Stimulated activated CD4-positive, alpha-beta T cell treated with anti-CD3 and anti-CD28 coated beads, TNF-alpha, amount 100 ng/mL, for 1 hour (primary cell): ENCODE results near the gene RAB2B.
"Not testable (repeated sequence)": the region's sequence is repeated elsewhere in the genome, so short reads cannot be mapped to it uniquely, and the experiment has no call there.

ENCODE experiments used
- DNase-seq, 3 donors: peaks; one replicate each; pipeline ENCODE4 v3.0.0-alpha.2; 2020; ENCODE audit warnings: low read depth in 3 of 3, low spot score in 1 of 3

Gene RAB2B

GRCh38 chr14:21494902-21495762, 18.4 kb upstream of the RAB2B start:
- DNase-seq, result no peak

- DNase-seq, result no peak
Observed at GRCh38 chr14:21486640-21487087, 9.9 kb upstream of the RAB2B start.

DNA sequence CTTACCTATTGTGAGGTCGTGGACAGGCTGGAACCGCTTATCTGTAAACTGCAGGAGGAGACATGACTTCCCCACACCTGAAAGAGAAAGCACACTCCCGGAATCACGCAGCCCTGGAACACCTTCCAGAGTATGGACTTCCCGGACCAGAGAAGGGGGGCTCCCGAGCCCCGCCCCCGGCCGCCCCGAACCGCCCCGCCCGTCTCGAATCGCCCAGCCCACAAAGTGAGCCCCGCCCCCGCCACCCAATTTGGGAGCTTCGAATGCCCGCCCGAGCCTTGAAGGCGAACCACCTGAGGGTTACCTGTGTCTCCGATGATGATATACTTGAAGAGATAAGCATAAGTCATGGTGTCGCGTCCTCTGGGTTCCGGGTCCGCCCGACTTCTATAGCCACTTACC, 235 bp downstream of the RAB2B start:
- peak in 2 of 3 donors; percentile 59 to 77 for DNase-seq

DNA sequence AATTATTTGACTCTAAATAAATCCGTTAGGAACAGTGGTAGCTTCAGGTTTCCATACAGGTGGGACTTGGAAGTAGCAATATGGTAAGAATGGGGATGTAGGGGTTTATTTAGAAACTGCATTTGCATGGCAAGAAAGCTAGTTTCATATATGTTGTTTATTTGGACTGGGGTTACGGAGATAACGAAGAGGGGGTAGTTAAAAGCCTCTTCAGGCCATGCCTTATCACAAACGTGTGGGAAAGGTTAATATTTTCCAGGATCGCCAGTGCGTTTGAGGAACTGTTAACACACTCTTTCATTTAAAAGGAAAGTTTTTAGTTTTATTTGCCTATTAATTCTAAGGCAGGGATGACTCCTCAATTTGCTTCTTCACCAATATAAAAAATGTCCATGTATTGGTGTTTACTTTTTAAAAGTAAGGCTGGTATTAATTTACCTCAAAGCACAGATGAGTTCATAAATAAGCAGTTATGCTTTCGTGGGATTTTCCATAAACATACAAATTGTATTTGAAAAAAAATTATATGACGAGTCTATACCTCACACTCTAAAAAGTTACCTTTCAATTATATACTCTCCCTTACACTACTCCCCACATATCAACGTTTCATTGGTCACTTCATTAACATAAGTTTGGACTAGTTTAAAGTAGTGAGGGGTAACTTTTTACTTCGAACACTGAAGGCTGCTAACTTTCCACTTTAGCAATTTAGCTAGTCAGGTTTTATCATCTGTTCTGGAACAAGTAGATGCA, 814 bp downstream of the RAB2B start:
- no peak for DNase-seq

DNA sequence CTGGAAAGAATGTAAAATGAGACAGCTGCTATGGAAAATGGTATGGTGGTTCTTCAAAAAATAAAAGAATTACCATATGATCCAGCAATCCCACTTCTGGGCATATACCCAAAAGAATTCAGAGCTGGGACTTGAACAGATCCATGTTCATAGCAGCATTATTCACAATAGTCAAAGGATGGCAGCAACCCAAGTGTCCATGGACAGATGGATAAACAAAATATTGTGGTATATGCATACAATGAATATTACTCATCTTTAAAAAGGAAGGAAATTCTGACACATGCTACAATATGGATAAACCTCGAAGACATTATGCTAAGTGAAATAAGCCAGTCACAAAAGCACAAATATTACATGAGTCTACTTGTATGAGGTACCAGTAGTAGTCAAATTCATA, 9.1 kb downstream of the RAB2B start:
- DNase-seq, result no peak

GRCh38 chr14:21455912-21456667, 20.7 kb downstream of the RAB2B start, which contains the start of gene CHD8:
TSS of gene CHD8 (minus strand) at chr14:21456123. CDS start at chr14:21431643, 24,480 bp downstream.
- peak; percentile 93 to 99 (median 98) for DNase-seq

DNA sequence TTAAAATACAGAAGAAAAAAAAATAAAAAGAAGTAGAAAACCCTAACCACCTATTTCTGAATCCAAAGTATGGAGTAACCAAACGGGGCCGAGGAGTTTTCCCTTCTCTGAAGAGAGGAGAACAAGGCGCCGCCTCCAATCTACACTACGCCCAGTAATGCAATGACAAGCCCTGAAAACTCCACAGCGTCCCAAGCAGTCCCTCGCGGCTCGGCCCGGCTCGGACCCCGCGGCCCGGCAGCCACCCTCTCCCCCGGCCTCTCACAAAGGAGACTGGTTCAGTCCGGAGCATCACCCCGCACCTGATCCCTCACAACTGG, 21.2 kb downstream of the RAB2B start:
- no peak for DNase-seq

- no peak for DNase-seq
Observed at GRCh38 chr14:21454843-21455544, 21.8 kb downstream of the RAB2B start.

DNA sequence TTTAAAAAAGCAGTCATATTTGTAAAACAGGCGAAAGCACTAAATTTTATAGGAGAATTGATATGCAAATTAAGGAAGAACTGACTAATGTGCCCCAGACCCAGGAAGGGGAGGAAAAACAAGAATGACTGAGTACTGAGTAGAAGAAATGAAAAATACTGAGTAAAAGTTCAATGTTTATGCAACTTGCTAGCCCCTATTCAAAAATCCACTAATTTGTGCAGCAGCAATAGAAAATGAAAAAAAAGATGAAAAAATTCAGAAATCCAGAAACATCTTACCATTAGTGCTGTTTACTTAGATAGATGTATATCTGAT, 26.9 kb downstream of the RAB2B start:
- no peak for DNase-seq

- DNase-seq, result not testable (repeated sequence)
Observed at GRCh38 chr14:21442657-21443056, 34.1 kb downstream of the RAB2B start.

- no peak for DNase-seq
Observed at GRCh38 chr14:21440859-21441258, 35.9 kb downstream of the RAB2B start.

DNA sequence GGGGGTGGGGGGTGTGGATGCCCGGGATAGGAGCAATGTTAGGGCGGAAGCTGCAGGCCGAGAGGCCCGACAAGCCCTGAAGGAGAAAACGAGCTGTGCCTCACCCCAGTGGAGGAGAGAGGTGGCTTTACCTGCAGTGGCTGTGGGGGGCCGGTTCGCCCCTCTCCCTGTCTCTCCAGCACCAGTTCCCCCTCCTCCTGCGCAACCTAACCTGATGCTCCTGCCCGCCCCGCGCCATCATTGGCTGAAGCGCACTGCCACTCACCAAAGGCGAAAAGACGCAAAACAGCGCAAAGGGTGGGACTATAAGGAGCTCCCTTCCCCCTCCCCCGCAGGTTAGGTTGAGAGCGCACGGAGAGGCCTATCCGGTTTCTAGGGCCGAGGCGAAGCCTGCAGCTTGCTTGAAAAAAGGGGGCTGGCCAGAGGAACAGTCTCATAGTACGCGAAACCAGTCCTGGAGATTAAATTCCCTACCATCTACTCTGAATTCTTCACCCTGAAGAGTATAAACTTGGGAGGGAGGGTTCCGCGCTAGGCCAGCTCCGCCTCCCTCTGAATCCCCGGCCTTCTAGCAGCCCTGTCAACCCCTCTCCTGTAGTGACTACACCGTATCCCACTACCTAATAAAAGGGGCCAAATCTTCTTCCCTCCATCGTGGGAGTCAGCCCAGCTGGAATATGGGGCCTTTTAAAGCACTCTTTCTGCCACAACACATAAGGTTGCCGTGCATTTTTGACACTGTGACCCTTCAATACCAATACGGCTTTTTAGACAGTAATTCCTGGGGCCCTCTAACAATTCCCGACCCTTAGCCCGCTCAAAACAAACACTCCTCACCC, 39.5 kb downstream of the RAB2B start:
- peak; percentile 96 to 98 (median 96) for DNase-seq

GRCh38 chr14:21436567-21437062, 40.1 kb downstream of the RAB2B start:
- no peak for DNase-seq

GRCh38 chr14:21431126-21431525, 45.6 kb downstream of the RAB2B start:
- DNase-seq, result no peak

GRCh38 chr14:21428930-21429329, 47.8 kb downstream of the RAB2B start:
- no peak for DNase-seq

- DNase-seq, result no peak
Observed at GRCh38 chr14:21426692-21427091, 50.1 kb downstream of the RAB2B start.

- DNase-seq, result no peak
Observed at GRCh38 chr14:21419528-21419927, 57.2 kb downstream of the RAB2B start.

DNA sequence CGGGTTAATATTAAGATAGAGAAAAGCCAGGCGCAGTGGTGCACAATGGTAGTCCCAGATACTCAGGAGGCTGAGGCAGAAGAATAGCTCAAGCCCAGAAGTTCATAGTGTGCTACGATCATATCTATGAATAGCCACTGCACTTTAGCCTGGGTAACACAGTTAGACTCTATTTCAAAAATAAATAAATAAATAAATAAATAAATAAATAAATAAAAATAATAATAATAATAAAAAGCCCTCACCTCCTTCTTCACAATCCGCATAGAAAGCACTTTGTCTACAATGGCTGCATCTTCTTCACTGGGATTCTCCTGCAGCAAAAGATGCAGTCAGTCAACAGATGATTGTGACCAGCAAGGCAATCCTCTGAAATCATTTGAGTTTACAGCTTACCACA, 61.4 kb downstream of the RAB2B start:
- DNase-seq, result no peak

DNA sequence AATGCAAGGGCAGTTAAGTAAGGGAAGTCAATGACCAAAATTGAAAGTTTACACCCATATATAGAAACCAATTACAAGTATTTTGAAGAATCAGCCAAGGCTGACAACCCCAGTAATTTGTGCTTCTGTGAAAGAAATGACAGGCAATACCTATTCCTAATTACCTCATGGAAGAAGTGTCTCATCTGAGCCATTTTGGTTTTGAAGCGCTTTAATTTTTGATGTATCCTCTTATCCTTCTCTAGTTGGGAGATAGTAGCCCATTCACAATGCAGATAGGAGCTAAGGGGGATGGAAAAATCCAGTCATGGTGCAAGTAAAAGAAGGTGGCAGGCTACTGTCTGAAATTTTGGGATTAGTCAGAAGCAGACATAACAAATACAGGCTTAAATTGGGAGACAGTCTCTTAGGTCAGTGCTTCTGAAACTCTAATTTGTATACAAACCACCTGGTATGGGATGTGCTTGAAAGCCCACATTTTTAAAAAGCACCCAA, 62.6 kb downstream of the RAB2B start:
- no peak for DNase-seq
